Activated gamma-delta T cell treated with Interleukin-2 at 50 U/mL for 16 hours (primary cell): ENCODE results near the gene DCTN4.

Experiments used
- DNase-seq: peaks from one replicate; pipeline ENCODE4 v3.0.0-alpha.2; 2020

Gene DCTN4

GRCh38 chr5:150662731-150663516 is 95.9 kb downstream of the DCTN4 start:
- no peak for DNase-seq

- no peak for DNase-seq
These were observed 96.8 kb downstream of the DCTN4 start for GRCh38 chr5:150661821-150662596.

- DNase-seq = no peak
These were observed 97.7 kb downstream of the DCTN4 start, which contains the start of gene MYOZ3 for GRCh38 chr5:150661086-150661485. TSS of gene MYOZ3 (plus strand) at chr5:150661251. CDS start at chr5:150662942, 1,691 bp downstream.

- DNase-seq = no peak
These were observed 98.5 kb downstream of the DCTN4 start for GRCh38 chr5:150660108-150660831.

- no peak for DNase-seq
These were observed 99.3 kb downstream of the DCTN4 start for GRCh38 chr5:150659360-150660107.

GRCh38 chr5:150658699-150659265 is 100.0 kb downstream of the DCTN4 start:
- DNase-seq = no peak
